Left lung (tissue), 10 donors: ENCODE data around the gene GTSE1. TPM values are rescaled to one million over a fixed set of nuclear protein-coding genes. Genes with fewer than 3 reads are reported as not detected.

Experiments used
- ATAC-seq: fragments of 200-7000 bp; cut with Tn5 transposase; one replicate; pipeline ENCODE4 v1.9.1; 2020; ENCODE audit warnings: moderate library complexity
- DNase-seq, 4 donors: peaks; one replicate each; pipeline ENCODE4 v3.0.0-alpha.2; 2013 to 2020
- H3K27ac ChIP-seq, 2 donors: fragments of 200-600 bp; sonication (generic) in 1 of 2; one replicate each; pipeline versions ENCODE4 v1.5.0 to v1.8.0; 2020 to 2021
- H3K27me3 ChIP-seq, 2 donors: fragments of 200-600 bp; sonication (generic) in 1 of 2; one replicate each; pipeline versions ENCODE4 v1.5.0 to v1.8.0; 2020 to 2021
- H3K36me3 ChIP-seq, 2 donors: fragments of 200-600 bp; sonication (generic) in 1 of 2; one replicate each; pipeline versions ENCODE4 v1.5.0 to v1.8.0; 2020 to 2021
- H3K4me1 ChIP-seq, 2 donors: fragments of 200-600 bp; one replicate each; pipeline ENCODE4 v1.8.0; 2021
- H3K4me3 ChIP-seq, 2 donors: fragments of 200-600 bp; sonication (generic) in 1 of 2; one replicate each; pipeline versions ENCODE4 v1.5.0 to v1.8.0; 2020 to 2021; ENCODE audit warnings: mild to moderate bottlenecking in 1 of 2
- H3K9me3 ChIP-seq, 2 donors: fragments of 200-600 bp; sonication (generic) in 1 of 2; one replicate each; pipeline versions ENCODE4 v1.5.0 to v1.8.0; 2020 to 2021
- CTCF ChIP-seq, 2 donors: fragments of 200-600 bp; sonication (generic) in 1 of 2; IDR thresholded peaks; one replicate each; pipeline versions ENCODE4 v1.5.0 to v1.8.0; 2021; ENCODE audit warnings: antibody characterized with exemption in 2 of 2
- intact Hi-C, 2 donors: fragments of 100-400 bp; cut with DNase I; formaldehyde crosslinking; loops; one replicate each; pipeline versions ENCODE4 v1.11.2 to v1.14.2; 2022
- polyA plus RNA-seq, 6 donors: library from polyadenylated mRNA; unstranded; fragments of 120-200 nt; gene quantifications; one replicate each; pipeline ENCODE4 v1.2.1, GENCODE V29; 2013; ENCODE audit not compliant: insufficient read length in 6 of 6
- total RNA-seq, 2 donors: library from RNA; stranded (reverse); fragmentation: NEBNext Ultra II Directional; extraction: Animal tissue kit (Norgen Biotek cat#: 25700); gene quantifications; one replicate each; pipeline ENCODE4 v1.2.1, GENCODE V29; 2021
- donor health status: DM: no; HTN: yes; CAD: no.
- donor health status: DM: no; HTN: no; CAD: no.

GTSE1 gene
- total and polyA plus RNA-seq, 8 donors = 1.5 to 30.6 (median 15.3) TPM

GRCh38 chr22:46352276-46352675 lies 55.6 kb downstream of the GTSE1 start:
- intact Hi-C loops = no loop called here
- H3K27me3 ChIP-seq = no peaks in the 10 kb centered on the region
- DNase-seq (peak in 1 of 4 donors; percentile 47), ATAC-seq (no peak)
- H3K4me1 ChIP-seq = peaks cover 0 to 4% of the 10 kb centered on the region in 2 donors
- peaks cover 0 to 100% of the 10 kb centered on the region in 2 donors for H3K36me3 ChIP-seq
- TF ChIP-seq CTCF (IDR thresholded peaks at IDR 0.05) = no peak
- H3K9me3 ChIP-seq = no peaks in the 10 kb centered on the region
- H3K27ac ChIP-seq = no peak overlapping the region
- no peak overlapping the region for H3K4me3 ChIP-seq

GRCh38 chr22:46352691-46353386 lies 56.2 kb downstream of the GTSE1 start:
- H3K9me3 ChIP-seq = no peaks in the 10 kb centered on the region
- no peak for TF ChIP-seq CTCF (IDR thresholded peaks at IDR 0.05)
- no peaks in the 10 kb centered on the region for H3K27me3 ChIP-seq
- H3K27ac ChIP-seq = peak overlapping the region in 1 of 2 donors; percentile 3
- ATAC-seq (peak; percentile 83), DNase-seq (peak in 2 of 4 donors; percentile 85 to 86)
- peaks cover 0 to 4% of the 10 kb centered on the region in 2 donors for H3K4me1 ChIP-seq
- H3K4me3 ChIP-seq = no peak overlapping the region
- H3K36me3 ChIP-seq = peaks cover 0 to 100% of the 10 kb centered on the region in 2 donors
- intact Hi-C loops = no loop called here

DNA sequence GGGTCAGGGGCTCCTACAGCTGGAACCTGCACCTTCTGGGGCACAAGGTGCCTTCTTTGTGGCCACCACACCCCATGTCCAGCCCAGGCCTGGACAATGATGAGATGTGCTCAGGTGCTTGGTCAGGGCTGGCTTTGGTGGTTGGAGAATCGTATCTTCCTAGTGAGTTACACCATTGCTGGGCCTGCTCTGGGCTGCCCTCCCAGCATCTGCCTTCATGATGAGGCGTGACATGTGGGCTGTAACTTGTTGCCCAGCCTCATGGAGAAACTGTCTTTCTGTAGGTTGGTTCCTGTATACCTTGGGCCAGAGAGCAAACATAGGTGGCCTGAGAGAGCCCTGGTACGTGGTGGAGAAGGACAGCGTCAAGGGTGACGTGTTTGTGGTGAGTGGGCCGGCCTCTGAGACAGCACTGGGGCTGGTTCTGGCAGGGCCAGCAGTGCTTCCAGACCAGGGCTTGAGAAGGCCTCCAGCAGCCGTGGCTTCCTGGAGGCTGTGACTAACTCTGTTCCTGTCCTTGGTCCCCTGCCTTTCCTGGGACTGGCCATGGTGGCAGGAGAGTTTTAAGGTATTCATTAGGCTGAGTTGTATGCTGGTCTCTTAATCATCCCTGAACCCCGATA lies 56.9 kb downstream of the GTSE1 start:
- TF ChIP-seq CTCF (IDR thresholded peaks at IDR 0.05) = no peak
- no peak for ATAC-seq
- no peaks in the 10 kb centered on the region for H3K9me3 ChIP-seq
- no peaks in the 10 kb centered on the region for H3K27me3 ChIP-seq
- intact Hi-C loops = no loop called here
- H3K27ac ChIP-seq = peak overlapping the region; percentile 3 to 13
- peaks cover 0 to 100% of the 10 kb centered on the region in 2 donors for H3K36me3 ChIP-seq
- H3K4me3 ChIP-seq = no peak overlapping the region
- peaks cover 0 to 4% of the 10 kb centered on the region in 2 donors for H3K4me1 ChIP-seq
- peak in 1 of 4 donors; percentile 55 for DNase-seq

DNA sequence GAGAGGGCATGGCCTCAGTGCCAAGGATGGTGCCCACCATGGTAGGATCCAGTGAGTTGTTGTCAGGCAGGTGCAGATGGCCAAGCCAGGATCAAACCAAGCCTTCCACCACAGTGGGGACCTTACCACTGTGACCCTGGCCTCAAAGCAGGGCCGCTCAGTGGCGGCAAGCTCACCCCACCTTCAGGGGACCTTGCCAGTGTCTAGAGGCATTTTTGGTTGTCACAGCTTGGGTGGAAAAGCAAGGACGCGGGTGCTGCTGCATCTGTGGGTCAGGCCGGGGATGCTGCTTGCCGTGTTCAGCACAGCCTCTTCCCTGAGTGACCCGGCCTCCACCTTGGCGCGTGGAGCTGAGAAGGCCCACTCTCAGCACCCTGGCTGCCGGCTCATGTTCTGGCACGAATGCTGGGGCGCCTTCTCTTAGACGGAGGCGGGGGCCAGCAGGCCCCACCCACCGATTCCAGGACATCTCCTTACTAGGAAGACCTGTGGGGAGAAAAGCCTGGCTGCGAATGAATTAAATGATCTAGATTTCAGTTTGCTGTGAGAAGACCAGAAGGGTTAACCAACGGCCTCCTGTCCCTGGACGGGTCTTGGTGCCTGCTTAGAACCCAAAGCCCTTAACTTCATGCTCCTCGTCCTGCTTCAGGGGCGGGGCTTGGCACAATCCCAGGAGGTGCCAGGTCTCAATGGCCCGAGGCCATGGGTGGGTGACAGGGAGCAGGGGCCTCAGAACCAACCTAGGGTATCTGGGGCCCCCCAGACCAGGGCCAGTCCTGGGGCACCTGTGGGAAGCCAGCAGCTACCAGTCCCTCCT lies 57.7 kb downstream of the GTSE1 start:
- no peaks in the 10 kb centered on the region for H3K27me3 ChIP-seq
- no peak overlapping the region for H3K27ac ChIP-seq
- H3K9me3 ChIP-seq = no peaks in the 10 kb centered on the region
- peaks cover 0 to 100% of the 10 kb centered on the region in 2 donors for H3K36me3 ChIP-seq
- no peak for ATAC-seq
- peak in 1 of 4 donors; percentile 70 for DNase-seq
- no peak for TF ChIP-seq CTCF (IDR thresholded peaks at IDR 0.05)
- H3K4me3 ChIP-seq = no peak overlapping the region
- peaks cover 0 to 4% of the 10 kb centered on the region in 2 donors for H3K4me1 ChIP-seq
- intact Hi-C loops = no loop called here

DNA sequence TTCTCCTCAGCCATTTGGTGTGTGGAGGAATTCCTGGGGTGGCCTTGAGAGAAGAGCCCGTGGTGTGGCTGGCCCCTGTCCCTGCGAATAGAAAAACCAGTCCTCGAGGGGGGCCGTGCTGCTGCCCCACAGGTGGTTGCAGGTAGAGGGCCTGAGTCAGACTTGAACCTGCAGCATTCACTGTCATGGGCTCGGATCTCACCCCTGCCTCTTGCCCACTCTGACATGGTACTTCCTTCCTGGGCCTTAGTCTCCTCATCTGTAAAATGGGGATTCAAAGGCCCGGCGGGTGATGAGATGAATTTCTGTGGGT lies 58.3 kb downstream of the GTSE1 start:
- TF ChIP-seq CTCF (IDR thresholded peaks at IDR 0.05) = no peak
- ATAC-seq (no peak), DNase-seq (no peak)
- peaks cover 0 to 4% of the 10 kb centered on the region in 2 donors for H3K4me1 ChIP-seq
- H3K27ac ChIP-seq = no peak overlapping the region
- no peaks in the 10 kb centered on the region for H3K27me3 ChIP-seq
- no peaks in the 10 kb centered on the region for H3K9me3 ChIP-seq
- H3K36me3 ChIP-seq = peaks cover 0 to 100% of the 10 kb centered on the region in 2 donors
- H3K4me3 ChIP-seq = no peak overlapping the region
- intact Hi-C loops = no loop called here
